HepG2 (cell line): ENCODE data around the gene NEIL1. TPM values are rescaled to one million over a fixed set of nuclear protein-coding genes. Genes with fewer than 3 reads are reported as not detected.
A peak's percentile ranks its signal among the peaks of the same experiment; 100 is the strongest.

Experiments used
- AGO2 ChIP-seq: fragments of 200-400 bp; formaldehyde crosslinking; optimal IDR thresholded peaks from 2 replicates; pipeline ENCODE3; 2017; ENCODE audit warnings: mild to moderate bottlenecking, low read depth, low read length, moderate library complexity
- EED ChIP-seq: sonication (generic); formaldehyde crosslinking; IDR thresholded peaks from 2 replicates; pipeline ENCODE4 v1.5.0; 2020; ENCODE audit warnings: mild to moderate bottlenecking, missing genetic modification reagents
- FOXO1 ChIP-seq: sonication (generic); formaldehyde crosslinking; IDR thresholded peaks from 2 replicates; pipeline ENCODE4 v1.4.0; 2020; ENCODE audit warnings: missing genetic modification reagents
- HNRNPL ChIP-seq: fragments of 200-400 bp; formaldehyde crosslinking; IDR thresholded peaks from 2 replicates; pipeline ENCODE4 v1.6.1; 2017; ENCODE audit warnings: mild to moderate bottlenecking, low read depth, low read length
- KDM3A ChIP-seq: IDR thresholded peaks from 2 replicates; pipeline ENCODE4 v1.6.1; 2018; ENCODE audit warnings: low read depth, missing compliant biosample characterization
- MIXL1 ChIP-seq: IDR thresholded peaks from 2 replicates; pipeline ENCODE4 v1.6.1; 2016
- MXD4 ChIP-seq: IDR thresholded peaks from 2 replicates; pipeline ENCODE4 v1.6.1; 2016; ENCODE audit warnings: mild to moderate bottlenecking, missing biosample characterization, missing genetic modification reagents
- PPARG ChIP-seq: conservative IDR thresholded peaks from 2 replicates; pipeline ENCODE4 v1.6.1; 2016; ENCODE audit warnings: missing biosample characterization, missing genetic modification reagents
- RNF2 ChIP-seq: fragments of 450-650 bp; conservative IDR thresholded peaks from 2 replicates; pipeline ENCODE4 v1.6.1; 2016; ENCODE audit warnings: low read depth
- SKI ChIP-seq: fragments of 450-650 bp; IDR thresholded peaks from one replicate; pipeline ENCODE4 v1.6.1; 2018; ENCODE audit warnings: mild to moderate bottlenecking; ENCODE audit not compliant: partially characterized antibody
- SMARCC2 ChIP-seq: fragments of 450-650 bp; IDR thresholded peaks from 2 replicates; pipeline ENCODE4 v1.6.1; 2017; ENCODE audit warnings: antibody characterized with exemption, mild to moderate bottlenecking
- TCF7L2 ChIP-seq: IDR thresholded peaks from 2 replicates; pipeline ENCODE4 v1.6.1; 2011; ENCODE audit warnings: mild to moderate bottlenecking, low read depth, low read length, moderate library complexity
- TSC22D2 ChIP-seq: sonication (generic); formaldehyde crosslinking; IDR thresholded peaks from 2 replicates; pipeline ENCODE4 v1.5.1; 2020; ENCODE audit warnings: missing genetic modification reagents, mild to moderate bottlenecking, borderline replicate concordance
- ZBTB42 ChIP-seq: sonication (generic); formaldehyde crosslinking; IDR thresholded peaks from 2 replicates; pipeline ENCODE4 v1.5.0; 2020; ENCODE audit warnings: mild to moderate bottlenecking, missing genetic modification reagents
- ZNF10 ChIP-seq: sonication (generic); formaldehyde crosslinking; IDR thresholded peaks from 2 replicates; pipeline ENCODE4 v1.4.0; 2020; ENCODE audit warnings: mild to moderate bottlenecking, low read depth, missing genetic modification reagents, borderline replicate concordance
- ZNF335 ChIP-seq: sonication (generic); formaldehyde crosslinking; IDR thresholded peaks from 2 replicates; pipeline ENCODE4 v1.4.0; 2020; ENCODE audit warnings: missing genetic modification reagents
- ZNF367 ChIP-seq: sonication (generic); formaldehyde crosslinking; IDR thresholded peaks from 2 replicates; pipeline ENCODE4 v1.4.0; 2020; ENCODE audit warnings: missing genetic modification reagents, borderline replicate concordance
- ZNF614 ChIP-seq: IDR thresholded peaks from 2 replicates; pipeline ENCODE4 v1.6.1; 2018; ENCODE audit warnings: missing biosample characterization, missing genetic modification reagents, inconsistent platforms, borderline replicate concordance
- ZNF678 ChIP-seq: sonication (generic); formaldehyde crosslinking; IDR thresholded peaks from 2 replicates; pipeline ENCODE4 v1.4.0; 2020; ENCODE audit warnings: mild to moderate bottlenecking, missing genetic modification reagents
- ZNF773 ChIP-seq: sonication (generic); formaldehyde crosslinking; IDR thresholded peaks from 2 replicates; pipeline ENCODE4 v1.4.0; 2020; ENCODE audit warnings: missing genetic modification reagents, borderline replicate concordance
- polyA plus RNA-seq, 8 experiments: library from polyadenylated mRNA; depleted of rRNA in 3 of 8; stranded (reverse) in 7 of 8; unstranded in 1 of 8; fragments of >200 nt; fragmentation: Illumina TruSeq in 4 of 8; extraction: Trizol in 4 of 8; gene quantifications; 2 replicates each; pipeline versions ENCODE4 v1.2.1 to v1.2.3, GENCODE V29; 2011 to 2016; ENCODE audit warnings: low read depth in 4 of 8, missing spikeins in 1 of 8, mixed read lengths in 1 of 8; ENCODE audit not compliant: insufficient read depth in 1 of 8
- total RNA-seq, 5 experiments: library from RNA; depleted of rRNA; stranded (reverse); fragments of >200 nt; fragmentation: Illumina TruSeq; extraction: Trizol; gene quantifications; 2 replicates each; pipeline ENCODE4 v1.2.3, GENCODE V29; 2016; ENCODE audit warnings: low read depth in 1 of 5
- TF ChIP-seq, protein P1 (sequence below): sonication (generic); formaldehyde crosslinking; IDR thresholded peaks from 2 replicates; pipeline ENCODE4 v1.5.1; 2020; ENCODE audit warnings: missing genetic modification reagents, mild to moderate bottlenecking, borderline replicate concordance
- TF ChIP-seq, protein P2 (sequence below): sonication (generic); formaldehyde crosslinking; IDR thresholded peaks from 2 replicates; pipeline ENCODE4 v1.9.0; 2021; ENCODE audit warnings: missing genetic modification reagents, borderline replicate concordance
- TF ChIP-seq, protein P3 (sequence below): sonication (generic); formaldehyde crosslinking; IDR thresholded peaks from 2 replicates; pipeline ENCODE4 v1.8.0; 2022; ENCODE audit warnings: mild to moderate bottlenecking, missing genetic modification reagents, moderate library complexity
- TF ChIP-seq, protein P4 (sequence below): sonication (generic); formaldehyde crosslinking; IDR thresholded peaks from 2 replicates; pipeline ENCODE4 v1.4.0; 2020; ENCODE audit warnings: missing genetic modification reagents; ENCODE audit errors: not compliant biosample characterization
- TF ChIP-seq, protein P5 (sequence below): sonication (generic); formaldehyde crosslinking; IDR thresholded peaks from 2 replicates; pipeline ENCODE4 v1.5.0; 2020; ENCODE audit warnings: missing genetic modification reagents

The NEIL1 gene
- total and polyA plus RNA-seq, 2 of the 13 experiments (the other 11 are each of a cell fraction or from before 2014, with no cell fraction given): 10.4 to 15.5 TPM

DNA sequence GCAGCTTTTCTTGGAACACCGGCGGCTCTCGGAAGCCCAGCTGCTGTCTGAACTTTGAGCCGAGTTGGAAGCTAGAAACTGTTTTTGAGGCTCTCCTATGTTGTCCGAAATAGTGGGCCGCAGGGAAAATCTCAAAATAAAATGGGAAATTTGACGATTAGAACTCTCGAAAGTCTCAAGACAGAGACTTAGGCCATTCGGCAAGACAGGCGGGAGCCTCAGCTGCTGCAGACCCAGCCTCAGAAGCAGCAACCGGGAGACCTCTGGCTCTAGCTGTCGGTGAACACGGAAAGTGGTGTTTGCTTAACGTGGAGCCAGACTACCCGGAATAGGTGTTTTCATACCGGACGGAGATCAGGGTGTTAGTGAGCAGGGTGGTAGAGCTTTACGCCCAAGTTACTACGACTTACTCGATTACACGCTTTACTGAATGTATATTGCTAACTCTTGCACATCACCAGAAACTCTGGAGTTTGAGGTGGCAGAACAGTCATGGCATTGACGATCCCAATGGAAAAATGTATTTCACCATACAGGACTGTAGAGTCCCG lies 21.9 kb downstream of the NEIL1 start (continued):
- TF ChIP-seq, protein P1, sequence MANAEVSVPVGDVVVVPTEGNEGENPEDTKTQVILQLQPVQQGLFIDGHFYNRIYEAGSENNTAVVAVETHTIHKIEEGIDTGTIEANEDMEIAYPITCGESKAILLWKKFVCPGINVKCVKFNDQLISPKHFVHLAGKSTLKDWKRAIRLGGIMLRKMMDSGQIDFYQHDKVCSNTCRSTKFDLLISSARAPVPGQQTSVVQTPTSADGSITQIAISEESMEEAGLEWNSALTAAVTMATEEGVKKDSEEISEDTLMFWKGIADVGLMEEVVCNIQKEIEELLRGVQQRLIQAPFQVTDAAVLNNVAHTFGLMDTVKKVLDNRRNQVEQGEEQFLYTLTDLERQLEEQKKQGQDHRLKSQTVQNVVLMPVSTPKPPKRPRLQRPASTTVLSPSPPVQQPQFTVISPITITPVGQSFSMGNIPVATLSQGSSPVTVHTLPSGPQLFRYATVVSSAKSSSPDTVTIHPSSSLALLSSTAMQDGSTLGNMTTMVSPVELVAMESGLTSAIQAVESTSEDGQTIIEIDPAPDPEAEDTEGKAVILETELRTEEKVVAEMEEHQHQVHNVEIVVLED: no peak
- TF ChIP-seq ZNF335 (CRISPR knock-in tag): no peak
- TF ChIP-seq TSC22D2 (CRISPR knock-in tag): no peak
- TF ChIP-seq TCF7L2: no peak
- TF ChIP-seq MXD4 (CRISPR knock-in tag): peak; percentile 98; the same call in 1 of the 2 replicates
- TF ChIP-seq SKI: no peak
- TF ChIP-seq, protein P2, sequence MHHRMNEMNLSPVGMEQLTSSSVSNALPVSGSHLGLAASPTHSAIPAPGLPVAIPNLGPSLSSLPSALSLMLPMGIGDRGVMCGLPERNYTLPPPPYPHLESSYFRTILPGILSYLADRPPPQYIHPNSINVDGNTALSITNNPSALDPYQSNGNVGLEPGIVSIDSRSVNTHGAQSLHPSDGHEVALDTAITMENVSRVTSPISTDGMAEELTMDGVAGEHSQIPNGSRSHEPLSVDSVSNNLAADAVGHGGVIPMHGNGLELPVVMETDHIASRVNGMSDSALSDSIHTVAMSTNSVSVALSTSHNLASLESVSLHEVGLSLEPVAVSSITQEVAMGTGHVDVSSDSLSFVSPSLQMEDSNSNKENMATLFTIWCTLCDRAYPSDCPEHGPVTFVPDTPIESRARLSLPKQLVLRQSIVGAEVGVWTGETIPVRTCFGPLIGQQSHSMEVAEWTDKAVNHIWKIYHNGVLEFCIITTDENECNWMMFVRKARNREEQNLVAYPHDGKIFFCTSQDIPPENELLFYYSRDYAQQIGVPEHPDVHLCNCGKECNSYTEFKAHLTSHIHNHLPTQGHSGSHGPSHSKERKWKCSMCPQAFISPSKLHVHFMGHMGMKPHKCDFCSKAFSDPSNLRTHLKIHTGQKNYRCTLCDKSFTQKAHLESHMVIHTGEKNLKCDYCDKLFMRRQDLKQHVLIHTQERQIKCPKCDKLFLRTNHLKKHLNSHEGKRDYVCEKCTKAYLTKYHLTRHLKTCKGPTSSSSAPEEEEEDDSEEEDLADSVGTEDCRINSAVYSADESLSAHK (CRISPR knock-in tag): no peak
- no peak for TF ChIP-seq FOXO1
- TF ChIP-seq ZNF773 (CRISPR knock-in tag): no peak
- no peak for TF ChIP-seq EED (CRISPR knock-in tag)
- 0 out of 2 replicates have a peak, but pooled peaks have one; percentile 18 for TF ChIP-seq ZBTB42 (CRISPR knock-in tag)
- TF ChIP-seq PPARG (CRISPR knock-in tag): no peak
- TF ChIP-seq, protein P3, sequence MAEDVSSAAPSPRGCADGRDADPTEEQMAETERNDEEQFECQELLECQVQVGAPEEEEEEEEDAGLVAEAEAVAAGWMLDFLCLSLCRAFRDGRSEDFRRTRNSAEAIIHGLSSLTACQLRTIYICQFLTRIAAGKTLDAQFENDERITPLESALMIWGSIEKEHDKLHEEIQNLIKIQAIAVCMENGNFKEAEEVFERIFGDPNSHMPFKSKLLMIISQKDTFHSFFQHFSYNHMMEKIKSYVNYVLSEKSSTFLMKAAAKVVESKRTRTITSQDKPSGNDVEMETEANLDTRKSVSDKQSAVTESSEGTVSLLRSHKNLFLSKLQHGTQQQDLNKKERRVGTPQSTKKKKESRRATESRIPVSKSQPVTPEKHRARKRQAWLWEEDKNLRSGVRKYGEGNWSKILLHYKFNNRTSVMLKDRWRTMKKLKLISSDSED (CRISPR knock-in tag): no peak
- no peak for TF ChIP-seq ZNF678 (CRISPR knock-in tag)
- 0 out of 2 replicates have a peak, but pooled peaks have one; percentile 6 for TF ChIP-seq MIXL1 (CRISPR knock-in tag)
- TF ChIP-seq, protein P4, sequence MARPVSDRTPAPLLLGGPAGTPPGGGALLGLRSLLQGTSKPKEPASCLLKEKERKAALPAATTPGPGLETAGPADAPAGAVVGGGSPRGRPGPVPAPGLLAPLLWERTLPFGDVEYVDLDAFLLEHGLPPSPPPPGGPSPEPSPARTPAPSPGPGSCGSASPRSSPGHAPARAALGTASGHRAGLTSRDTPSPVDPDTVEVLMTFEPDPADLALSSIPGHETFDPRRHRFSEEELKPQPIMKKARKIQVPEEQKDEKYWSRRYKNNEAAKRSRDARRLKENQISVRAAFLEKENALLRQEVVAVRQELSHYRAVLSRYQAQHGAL (CRISPR knock-in tag): no peak
- no peak for TF ChIP-seq ZNF614 (CRISPR knock-in tag)
- peak; percentile 62; the same call in 1 of the 2 replicates for TF ChIP-seq RNF2
- TF ChIP-seq SMARCC2: no peak
- no peak for TF ChIP-seq KDM3A (CRISPR knock-in tag)
- TF ChIP-seq ZNF367: 0 out of 2 replicates have a peak, but pooled peaks have one; percentile 60
- TF ChIP-seq, protein P5, sequence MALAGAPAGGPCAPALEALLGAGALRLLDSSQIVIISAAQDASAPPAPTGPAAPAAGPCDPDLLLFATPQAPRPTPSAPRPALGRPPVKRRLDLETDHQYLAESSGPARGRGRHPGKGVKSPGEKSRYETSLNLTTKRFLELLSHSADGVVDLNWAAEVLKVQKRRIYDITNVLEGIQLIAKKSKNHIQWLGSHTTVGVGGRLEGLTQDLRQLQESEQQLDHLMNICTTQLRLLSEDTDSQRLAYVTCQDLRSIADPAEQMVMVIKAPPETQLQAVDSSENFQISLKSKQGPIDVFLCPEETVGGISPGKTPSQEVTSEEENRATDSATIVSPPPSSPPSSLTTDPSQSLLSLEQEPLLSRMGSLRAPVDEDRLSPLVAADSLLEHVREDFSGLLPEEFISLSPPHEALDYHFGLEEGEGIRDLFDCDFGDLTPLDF (CRISPR knock-in tag): no peak
- TF ChIP-seq HNRNPL: no peak
- TF ChIP-seq AGO2: no peak
- no peak for TF ChIP-seq ZNF10
